Glutamatergic neuron (in vitro differentiated cells): ENCODE measurements around the gene IL17RE. TPM values are rescaled to one million over a fixed set of nuclear protein-coding genes. Genes with fewer than 3 reads are reported as not detected.

Source experiments
- DNase-seq: peaks from one replicate; pipeline ENCODE4 v3.0.0; 2022
- H3K27ac Mint-ChIP-seq: one replicate; pipeline ENCODE4 v1.8.0; 2020; ENCODE audit warnings: mild to moderate bottlenecking, mixed read lengths, inconsistent platforms; ENCODE audit not compliant: unreplicated experiment
- H3K27me3 Mint-ChIP-seq: one replicate; pipeline ENCODE4 v1.8.0; 2020; ENCODE audit warnings: mild to moderate bottlenecking, moderate library complexity, mixed read lengths, inconsistent platforms; ENCODE audit not compliant: unreplicated experiment
- H3K36me3 Mint-ChIP-seq: one replicate; pipeline ENCODE4 v1.8.0; 2020; ENCODE audit warnings: mild to moderate bottlenecking, mixed read lengths, inconsistent platforms; ENCODE audit not compliant: unreplicated experiment
- H3K4me1 Mint-ChIP-seq: one replicate; pipeline ENCODE4 v1.8.0; 2020; ENCODE audit warnings: mild to moderate bottlenecking, low read depth, mixed read lengths, inconsistent platforms; ENCODE audit not compliant: unreplicated experiment
- H3K4me3 Mint-ChIP-seq: one replicate; pipeline ENCODE4 v1.8.0; 2020; ENCODE audit warnings: mild to moderate bottlenecking, mixed read lengths, inconsistent platforms; ENCODE audit not compliant: unreplicated experiment
- H3K9me3 Mint-ChIP-seq: one replicate; pipeline ENCODE4 v1.8.0; 2020; ENCODE audit warnings: mild to moderate bottlenecking, moderate library complexity, mixed read lengths, inconsistent platforms; ENCODE audit not compliant: unreplicated experiment
- CTCF ChIP-seq: fragments of 200-600 bp; sonication (generic); IDR thresholded peaks from one replicate; pipeline ENCODE4 v1.5.0; 2021; ENCODE audit not compliant: partially characterized antibody, unreplicated experiment
- total RNA-seq: library from RNA; stranded (reverse); fragmentation: NEBNext Ultra II Directional; extraction: Animal tissue kit (Norgen Biotek cat#: 25700); gene quantifications from one replicate; pipeline ENCODE4 v1.2.1, GENCODE V29; 2021; ENCODE audit not compliant: unreplicated experiment

The IL17RE gene
- total RNA-seq, 1 donor from 2014 or later: 3.9 TPM

GRCh38 chr3:9955611-9956352 is 53.1 kb downstream of the IL17RE start:
- Mint-ChIP-seq H3K4me3 (no peak overlapping the region), H3K36me3 (no peaks in the 10 kb centered on the region)

GRCh38 chr3:9957214-9957613 is 54.6 kb downstream of the IL17RE start:
- H3K27me3 Mint-ChIP-seq: no peaks in the 10 kb centered on the region
- TF ChIP-seq CTCF: no peak
- H3K36me3 Mint-ChIP-seq: peaks cover under 1% of the 10 kb centered on the region
- no peaks in the 10 kb centered on the region for H3K9me3 Mint-ChIP-seq
- H3K27ac Mint-ChIP-seq: no peak overlapping the region
- no peak overlapping the region for H3K4me3 Mint-ChIP-seq
- DNase-seq: no peak
- H3K4me1 Mint-ChIP-seq: no peaks in the 10 kb centered on the region

More at GRCh38 chr3:9955611-9956352, 53.1 kb downstream of the IL17RE start:
- Mint-ChIP-seq H3K9me3 (no peaks in the 10 kb centered on the region), H3K4me1 (no peaks in the 10 kb centered on the region), H3K27me3 (no peaks in the 10 kb centered on the region), H3K27ac (no peak overlapping the region)
- no peak for TF ChIP-seq CTCF
- DNase-seq: no peak

- TF ChIP-seq CTCF: no peak
- Mint-ChIP-seq H3K27ac (no peak overlapping the region), H3K36me3 (peaks cover 13% of the 10 kb centered on the region)
Measured at GRCh38 chr3:9965200-9965875, 62.7 kb downstream of the IL17RE start.

More at GRCh38 chr3:9965200-9965875, 62.7 kb downstream of the IL17RE start:
- no peak for DNase-seq
- no peak overlapping the region for H3K4me3 Mint-ChIP-seq
- H3K27me3 Mint-ChIP-seq: peaks cover 1% of the 10 kb centered on the region
- no peaks in the 10 kb centered on the region for H3K4me1 Mint-ChIP-seq
- H3K9me3 Mint-ChIP-seq: no peaks in the 10 kb centered on the region

Other genes starting within 250 kb of the IL17RE start
- gene CPNE9, start 199.0 kb upstream of the IL17RE start, total RNA-seq: 54.6 TPM
- 30.6 TPM for gene BRPF1, start 171.1 kb upstream of the IL17RE start, total RNA-seq
- 76.5 TPM for gene OGG1, start 152.9 kb upstream of the IL17RE start, total RNA-seq
- gene CAMK1, start 132.9 kb upstream of the IL17RE start, total RNA-seq: 8.2 TPM
- 59.1 TPM for gene TADA3, start 110.4 kb upstream of the IL17RE start, total RNA-seq
- gene ARPC4, start 109.8 kb upstream of the IL17RE start, total RNA-seq: 164 TPM
- 45.7 TPM for gene TTLL3, start 92.6 kb upstream of the IL17RE start, total RNA-seq
- 81.7 TPM for gene RPUSD3, start 58.8 kb upstream of the IL17RE start, total RNA-seq
- gene CIDEC, start 22.6 kb upstream of the IL17RE start, total RNA-seq: not detected
- gene JAGN1, start 12.2 kb upstream of the IL17RE start, total RNA-seq: 37.8 TPM
- gene IL17RC, start 14.2 kb downstream of the IL17RE start, total RNA-seq: 41.9 TPM
- 92.6 TPM for gene CRELD1, start 31.0 kb downstream of the IL17RE start, total RNA-seq
- 8.9 TPM for gene PRRT3, start 49.6 kb downstream of the IL17RE start, total RNA-seq
- gene EMC3, start 84.0 kb downstream of the IL17RE start, total RNA-seq: 49.0 TPM
- 7.0 TPM for gene FANCD2, start 123.6 kb downstream of the IL17RE start, total RNA-seq
- gene FANCD2OS, start 205.4 kb downstream of the IL17RE start, total RNA-seq: not detected
- gene BRK1, start 212.8 kb downstream of the IL17RE start, total RNA-seq: 126 TPM
- gene VHL, start 238.9 kb downstream of the IL17RE start, total RNA-seq: 69.2 TPM